Vagina (tissue), 2 donors: ENCODE results near the gene CDHR1.

Source experiments
- CTCF ChIP-seq, 3 experiments: fragments of 450-650 bp in 2 of 3; fragments of 200-600 bp in 1 of 3; sonication (generic) in 1 of 3; IDR thresholded peaks; one replicate each; pipeline ENCODE4 v1.5.1; 2017 to 2019; ENCODE audit warnings: antibody characterized with exemption in 3 of 3, mild to moderate bottlenecking in 2 of 3, moderate library complexity in 2 of 3
- POLR2A ChIP-seq, 2 donors: fragments of 450-650 bp; IDR thresholded peaks; one replicate each; pipeline ENCODE4 v1.6.1; 2017; ENCODE audit warnings: antibody characterized with exemption in 2 of 2, mild to moderate bottlenecking in 2 of 2, moderate library complexity in 2 of 2

- TF ChIP-seq POLR2A (IDR thresholded peaks at IDR 0.05) = no peak
- TF ChIP-seq CTCF (IDR thresholded peaks at IDR 0.05) = no peak
These were observed 23.4 kb downstream of the CDHR1 start for GRCh38 chr10:84217746-84218145.
